Fibroblast of lung (primary cell): ENCODE measurements around the gene DDX59.

ENCODE experiments used
- CTCF ChIP-seq, 2 donors: IDR thresholded peaks in 1 of 2; conservative IDR thresholded peaks in 1 of 2; 1 replicate in 1 of 2; 2 replicates in 1 of 2; pipeline ENCODE4 v1.5.1; 2011 to 2012; ENCODE audit warnings: low read length in 2 of 2, control low read depth in 1 of 2, inconsistent platforms in 1 of 2, low read depth in 1 of 2, mild to moderate bottlenecking in 1 of 2
- EZH2 ChIP-seq: IDR thresholded peaks from 2 replicates; pipeline ENCODE4 v1.5.1; 2012; ENCODE audit warnings: low read length, control low read depth, mild to moderate bottlenecking; ENCODE audit errors: missing control alignments

GRCh38 chr1:200708769-200709168 is 39.1 kb upstream of the DDX59 start:
- TF ChIP-seq EZH2 (no peak), CTCF (conservative IDR thresholded peaks at IDR 0.05 in 1 of 2, IDR thresholded peaks at IDR 0.05 in 1 of 2; ENCODE audit: low read depth in 1 of 2, low read length in 2 of 2) (no peak)
